ENCODE results near the gene SSBP2.
"Not testable (repeated sequence)": the region's sequence is repeated elsewhere in the genome, so short reads cannot be mapped to it uniquely, and the experiment has no call there.

SSBP2 gene

GRCh38 chr5:81632679-81633078 lies 118.2 kb downstream of the SSBP2 start:
- Histone ChIP-seq H3K9me3 (no peaks in the 10 kb centered on the region; the same call in 1 of the 2 replicates), H3K36me3 (peaks cover 9% of the 10 kb centered on the region), H3K27me3 (no peaks in the 10 kb centered on the region), H3K4me1 (no peaks in the 10 kb centered on the region; the same call in 1 of the 2 replicates), H3K4me3 (ENCODE audit: low read depth, low read length) (no peak overlapping the region)
- TF ChIP-seq CTCF (IDR thresholded peaks at IDR 0.05; ENCODE audit: low read depth, low read length), result no peak
- DNase-seq, result no peak

- Histone ChIP-seq H3K27me3 (no peaks in the 10 kb centered on the region), H3K4me3 (ENCODE audit: low read depth, low read length) (no peak overlapping the region), H3K9me3 (no peaks in the 10 kb centered on the region; the same call in 1 of the 2 replicates), H3K4me1 (peaks cover 10% of the 10 kb centered on the region), H3K36me3 (peaks cover 9% of the 10 kb centered on the region)
- no peak for TF ChIP-seq CTCF (IDR thresholded peaks at IDR 0.05; ENCODE audit: low read depth, low read length)
- no peak for DNase-seq
Observed at GRCh38 chr5:81631621-81632020, 119.3 kb downstream of the SSBP2 start.

- Histone ChIP-seq H3K4me1 (peaks cover 15% of the 10 kb centered on the region), H3K9me3 (no peaks in the 10 kb centered on the region; the same call in 1 of the 2 replicates), H3K4me3 (ENCODE audit: low read depth, low read length) (no peak overlapping the region), H3K36me3 (peaks cover 9% of the 10 kb centered on the region), H3K27me3 (no peaks in the 10 kb centered on the region)
- no peak for DNase-seq
- TF ChIP-seq CTCF (IDR thresholded peaks at IDR 0.05; ENCODE audit: low read depth, low read length), result no peak
Observed at GRCh38 chr5:81631124-81631523, 119.8 kb downstream of the SSBP2 start.

- H3K4me3 ChIP-seq (ENCODE audit: low read depth, low read length), result no peak overlapping the region
Observed at GRCh38 chr5:81630684-81631083, 120.2 kb downstream of the SSBP2 start.

GRCh38 chr5:81629986-81630385 lies 120.9 kb downstream of the SSBP2 start:
- Histone ChIP-seq H3K36me3 (peaks cover 5% of the 10 kb centered on the region), H3K4me1 (peaks cover 26% of the 10 kb centered on the region), H3K9me3 (no peaks in the 10 kb centered on the region; the same call in 1 of the 2 replicates), H3K4me3 (ENCODE audit: low read depth, low read length) (no peak overlapping the region), H3K27me3 (no peaks in the 10 kb centered on the region)
- no peak for TF ChIP-seq CTCF (IDR thresholded peaks at IDR 0.05; ENCODE audit: low read depth, low read length)
- DNase-seq, result no peak

More at GRCh38 chr5:81630684-81631083, 120.2 kb downstream of the SSBP2 start:
- peaks cover 9% of the 10 kb centered on the region for H3K36me3 ChIP-seq
- no peaks in the 10 kb centered on the region; the same call in 1 of the 2 replicates for H3K9me3 ChIP-seq
- TF ChIP-seq CTCF (IDR thresholded peaks at IDR 0.05; ENCODE audit: low read depth, low read length), result no peak
- no peaks in the 10 kb centered on the region for H3K27me3 ChIP-seq
- no peak for DNase-seq
- peaks cover 19% of the 10 kb centered on the region for H3K4me1 ChIP-seq

GRCh38 chr5:81628061-81628460 lies 122.8 kb downstream of the SSBP2 start:
- not testable (repeated sequence) for H3K4me3 ChIP-seq (ENCODE audit: low read depth, low read length); H3K27me3 ChIP-seq; H3K9me3 ChIP-seq; DNase-seq; H3K36me3 ChIP-seq
- H3K4me1 ChIP-seq, result peaks cover 27% of the 10 kb centered on the region

GRCh38 chr5:81626524-81626923 lies 124.4 kb downstream of the SSBP2 start:
- Histone ChIP-seq H3K9me3 (no peaks in the 10 kb centered on the region), H3K4me1 (peaks cover 27% of the 10 kb centered on the region), H3K27me3 (no peaks in the 10 kb centered on the region), H3K36me3 (no peaks in the 10 kb centered on the region; the same call in 1 of the 2 replicates), H3K4me3 (ENCODE audit: low read depth, low read length) (no peak overlapping the region)
- no peak for TF ChIP-seq CTCF (IDR thresholded peaks at IDR 0.05; ENCODE audit: low read depth, low read length)
- peak; percentile 72 for DNase-seq

Measured in BE2C (cell line).